Measurements from ENCODE around the gene HLA-F.

HLA-F gene

DNA sequence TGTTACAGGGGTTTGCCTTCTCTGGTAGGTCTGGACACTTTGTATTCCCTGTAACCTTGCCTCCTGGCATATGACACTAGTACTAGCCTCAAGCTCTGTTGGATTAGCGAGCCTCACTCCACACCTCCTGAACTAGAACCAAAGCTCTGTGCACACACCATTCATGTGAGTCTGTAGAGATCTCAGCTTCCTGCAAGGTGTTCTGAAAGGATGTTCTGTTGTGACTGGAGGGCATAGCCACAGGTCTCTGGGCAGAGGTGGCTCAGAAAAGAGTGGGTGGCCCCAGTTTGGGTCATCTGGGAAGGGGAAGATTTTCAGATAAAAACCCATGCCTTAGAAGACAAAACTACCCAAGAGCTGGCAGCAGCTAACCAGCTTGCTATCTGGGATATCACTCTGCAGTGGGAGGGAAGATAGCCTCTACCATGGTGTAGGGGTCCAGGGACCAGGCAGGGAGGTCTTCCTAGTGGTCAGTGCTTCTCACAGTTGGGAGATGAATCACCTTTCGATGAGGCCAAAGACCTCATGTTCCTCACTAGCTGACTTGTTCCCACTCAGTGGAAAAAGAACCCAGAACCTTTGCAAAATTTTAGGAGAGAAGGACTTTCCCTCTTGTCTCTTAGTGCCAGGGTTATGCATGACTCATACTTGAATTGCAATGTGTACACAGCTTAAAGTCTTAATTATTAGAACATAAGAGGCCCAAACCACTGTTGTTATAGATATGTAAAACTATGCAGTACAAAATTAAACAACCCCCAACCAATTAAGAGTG lies 41.4 kb downstream of the HLA-F start:
- no peak overlapping the region for H3K27ac ChIP-seq
- TF ChIP-seq, protein P1, sequence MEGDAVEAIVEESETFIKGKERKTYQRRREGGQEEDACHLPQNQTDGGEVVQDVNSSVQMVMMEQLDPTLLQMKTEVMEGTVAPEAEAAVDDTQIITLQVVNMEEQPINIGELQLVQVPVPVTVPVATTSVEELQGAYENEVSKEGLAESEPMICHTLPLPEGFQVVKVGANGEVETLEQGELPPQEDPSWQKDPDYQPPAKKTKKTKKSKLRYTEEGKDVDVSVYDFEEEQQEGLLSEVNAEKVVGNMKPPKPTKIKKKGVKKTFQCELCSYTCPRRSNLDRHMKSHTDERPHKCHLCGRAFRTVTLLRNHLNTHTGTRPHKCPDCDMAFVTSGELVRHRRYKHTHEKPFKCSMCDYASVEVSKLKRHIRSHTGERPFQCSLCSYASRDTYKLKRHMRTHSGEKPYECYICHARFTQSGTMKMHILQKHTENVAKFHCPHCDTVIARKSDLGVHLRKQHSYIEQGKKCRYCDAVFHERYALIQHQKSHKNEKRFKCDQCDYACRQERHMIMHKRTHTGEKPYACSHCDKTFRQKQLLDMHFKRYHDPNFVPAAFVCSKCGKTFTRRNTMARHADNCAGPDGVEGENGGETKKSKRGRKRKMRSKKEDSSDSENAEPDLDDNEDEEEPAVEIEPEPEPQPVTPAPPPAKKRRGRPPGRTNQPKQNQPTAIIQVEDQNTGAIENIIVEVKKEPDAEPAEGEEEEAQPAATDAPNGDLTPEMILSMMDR (conservative IDR thresholded peaks at IDR 0.05): no peak
- TF ChIP-seq ZFX (IDR thresholded peaks at IDR 0.05): no peak

DNA sequence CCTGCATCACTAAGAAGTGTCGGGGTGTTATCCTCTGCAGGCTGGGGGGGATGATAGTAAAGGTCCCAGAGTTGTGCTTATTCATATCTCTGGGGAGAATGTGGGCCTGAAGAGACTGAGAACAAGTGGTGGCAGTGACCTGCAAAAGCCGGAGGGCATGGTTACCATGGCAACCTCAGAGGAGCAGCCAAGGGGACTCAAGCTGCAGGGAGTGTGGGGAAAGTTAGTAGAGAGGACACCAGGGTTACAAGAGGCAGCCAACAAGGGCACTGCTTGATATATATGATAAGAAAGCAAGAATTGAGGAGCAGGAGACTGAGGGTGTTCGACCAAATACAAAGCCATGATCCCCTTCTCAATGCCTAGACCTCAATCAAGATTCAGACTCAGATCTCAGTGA lies 46.1 kb downstream of the HLA-F start:
- H3K27ac ChIP-seq: no peak overlapping the region
- TF ChIP-seq, protein P1 (conservative IDR thresholded peaks at IDR 0.05): no peak
- no peak for TF ChIP-seq ZFX (IDR thresholded peaks at IDR 0.05)

DNA sequence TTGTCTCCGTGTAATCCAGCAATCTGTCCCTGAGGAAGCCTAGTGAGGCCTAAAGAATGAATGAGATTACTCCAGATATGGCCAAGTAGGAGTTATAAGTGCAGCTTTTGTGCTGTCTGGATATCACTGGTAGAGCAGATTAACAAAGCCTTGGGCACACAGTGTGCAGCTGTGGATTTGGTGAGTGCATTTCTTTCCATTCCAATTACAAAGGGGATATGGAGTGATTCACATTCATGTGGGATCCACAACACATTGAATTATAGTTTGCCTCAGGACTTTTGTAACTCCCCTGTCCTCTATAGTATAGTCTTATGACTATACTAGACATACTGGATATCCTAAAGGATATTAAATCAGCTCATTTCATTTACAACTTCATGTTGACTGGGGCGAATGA lies 47.1 kb downstream of the HLA-F start:
- TF ChIP-seq ZFX (IDR thresholded peaks at IDR 0.05): no peak
- TF ChIP-seq, protein P1 (conservative IDR thresholded peaks at IDR 0.05): no peak

DNA sequence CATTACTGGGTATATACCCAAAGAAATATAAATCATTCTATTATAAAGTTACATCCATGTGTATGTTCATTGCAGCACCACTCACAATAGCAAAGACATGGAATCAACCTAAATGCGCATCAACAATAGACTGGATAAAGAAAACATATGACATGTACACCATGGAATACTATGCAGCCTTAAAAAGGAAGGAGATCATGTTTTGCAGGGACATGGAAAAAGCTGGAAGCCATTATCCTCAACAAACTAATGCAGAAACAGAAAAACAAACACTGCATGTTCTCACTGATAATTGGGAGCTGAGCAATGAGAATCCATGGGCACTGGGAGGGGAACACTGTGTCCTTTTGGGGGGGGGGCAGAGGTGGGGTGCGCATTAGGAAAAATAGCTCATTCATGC lies 53.5 kb downstream of the HLA-F start:
- H3K27ac ChIP-seq: no peak overlapping the region
- TF ChIP-seq, protein P1 (conservative IDR thresholded peaks at IDR 0.05): no peak
- TF ChIP-seq ZFX (IDR thresholded peaks at IDR 0.05): no peak

More for the DNA sequence above, 47.1 kb downstream of the HLA-F start:
- no peak overlapping the region for H3K27ac ChIP-seq
